Measurements from ENCODE around the gene PCGF1.

Gene PCGF1

DNA sequence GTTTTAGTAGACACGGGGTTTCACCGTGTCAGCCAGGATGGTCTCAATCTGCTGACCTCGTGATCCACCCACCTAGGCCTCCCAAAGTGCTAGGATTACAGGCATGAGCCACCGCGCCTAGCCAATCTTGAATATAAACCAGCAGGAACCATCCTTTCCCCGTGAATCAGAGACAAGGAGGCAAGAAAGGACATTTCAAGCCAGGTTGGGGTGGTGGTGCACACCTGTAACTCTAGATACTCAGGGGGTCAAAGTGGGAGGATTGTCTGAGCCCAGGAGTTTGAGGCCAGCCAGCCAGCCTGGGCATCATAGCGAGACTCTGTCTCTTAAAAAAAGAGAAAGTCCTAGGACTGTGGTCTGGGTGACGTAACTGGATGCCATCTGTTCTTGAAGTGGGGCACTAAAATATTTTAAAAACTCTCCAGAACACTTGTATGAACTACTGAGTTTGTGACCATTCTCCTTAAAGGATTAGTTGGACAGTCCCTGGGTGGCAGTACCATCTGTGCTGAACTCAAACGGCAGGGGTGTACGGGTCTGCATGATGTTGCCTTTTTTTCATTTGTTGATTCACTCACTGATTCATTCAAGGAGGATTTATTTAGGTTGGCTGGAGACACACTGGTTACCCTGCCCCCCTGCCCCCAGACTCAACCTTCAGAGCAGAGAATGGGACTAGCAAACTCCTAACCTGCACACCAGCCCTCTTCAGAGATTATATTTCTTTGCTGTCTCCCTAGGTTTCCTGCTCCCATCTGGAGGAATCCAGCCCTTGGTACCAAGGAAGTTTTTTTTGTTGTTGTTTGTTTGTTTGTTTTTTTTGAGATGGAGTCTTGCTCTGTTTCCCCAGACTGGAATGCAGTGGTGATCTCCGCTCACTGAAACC is 3.9 kb upstream of the PCGF1 start:
- no peak overlapping the region for H3K4me3 ChIP-seq (ENCODE audit: control insufficient read depth, low read depth, low read length)
- no peak for DNase-seq (ENCODE audit: low read depth)
- TF ChIP-seq, protein P1, sequence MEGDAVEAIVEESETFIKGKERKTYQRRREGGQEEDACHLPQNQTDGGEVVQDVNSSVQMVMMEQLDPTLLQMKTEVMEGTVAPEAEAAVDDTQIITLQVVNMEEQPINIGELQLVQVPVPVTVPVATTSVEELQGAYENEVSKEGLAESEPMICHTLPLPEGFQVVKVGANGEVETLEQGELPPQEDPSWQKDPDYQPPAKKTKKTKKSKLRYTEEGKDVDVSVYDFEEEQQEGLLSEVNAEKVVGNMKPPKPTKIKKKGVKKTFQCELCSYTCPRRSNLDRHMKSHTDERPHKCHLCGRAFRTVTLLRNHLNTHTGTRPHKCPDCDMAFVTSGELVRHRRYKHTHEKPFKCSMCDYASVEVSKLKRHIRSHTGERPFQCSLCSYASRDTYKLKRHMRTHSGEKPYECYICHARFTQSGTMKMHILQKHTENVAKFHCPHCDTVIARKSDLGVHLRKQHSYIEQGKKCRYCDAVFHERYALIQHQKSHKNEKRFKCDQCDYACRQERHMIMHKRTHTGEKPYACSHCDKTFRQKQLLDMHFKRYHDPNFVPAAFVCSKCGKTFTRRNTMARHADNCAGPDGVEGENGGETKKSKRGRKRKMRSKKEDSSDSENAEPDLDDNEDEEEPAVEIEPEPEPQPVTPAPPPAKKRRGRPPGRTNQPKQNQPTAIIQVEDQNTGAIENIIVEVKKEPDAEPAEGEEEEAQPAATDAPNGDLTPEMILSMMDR (IDR thresholded peaks at IDR 0.05; ENCODE audit: control insufficient read depth, insufficient read depth, low read depth, low read length, missing control alignments), result no peak

DNA sequence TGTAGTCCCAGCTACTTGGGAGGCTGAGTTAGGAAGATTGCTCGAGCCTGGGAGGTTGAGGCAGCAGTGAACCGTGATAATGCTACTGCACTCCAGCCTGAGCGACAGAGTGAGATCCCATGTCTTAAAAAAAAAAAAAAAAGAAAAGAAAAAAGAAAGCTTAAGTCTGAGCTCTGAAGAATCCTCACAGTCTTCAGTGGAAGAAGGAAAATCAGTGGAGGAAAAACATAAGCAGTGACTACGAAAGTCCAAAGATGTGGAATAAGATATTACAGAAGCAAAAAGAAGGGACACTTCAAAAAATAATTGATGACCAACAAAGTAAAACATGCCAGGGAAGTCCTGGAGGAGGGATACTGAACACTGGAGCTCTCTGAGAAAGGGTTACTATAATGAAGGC is 2.8 kb upstream of the PCGF1 start:
- TF ChIP-seq, protein P1 (IDR thresholded peaks at IDR 0.05; ENCODE audit: control insufficient read depth, insufficient read depth, low read depth, low read length, missing control alignments), result no peak
- DNase-seq (ENCODE audit: low read depth), result no peak
- H3K4me3 ChIP-seq (ENCODE audit: control insufficient read depth, low read depth, low read length), result no peak overlapping the region

DNA sequence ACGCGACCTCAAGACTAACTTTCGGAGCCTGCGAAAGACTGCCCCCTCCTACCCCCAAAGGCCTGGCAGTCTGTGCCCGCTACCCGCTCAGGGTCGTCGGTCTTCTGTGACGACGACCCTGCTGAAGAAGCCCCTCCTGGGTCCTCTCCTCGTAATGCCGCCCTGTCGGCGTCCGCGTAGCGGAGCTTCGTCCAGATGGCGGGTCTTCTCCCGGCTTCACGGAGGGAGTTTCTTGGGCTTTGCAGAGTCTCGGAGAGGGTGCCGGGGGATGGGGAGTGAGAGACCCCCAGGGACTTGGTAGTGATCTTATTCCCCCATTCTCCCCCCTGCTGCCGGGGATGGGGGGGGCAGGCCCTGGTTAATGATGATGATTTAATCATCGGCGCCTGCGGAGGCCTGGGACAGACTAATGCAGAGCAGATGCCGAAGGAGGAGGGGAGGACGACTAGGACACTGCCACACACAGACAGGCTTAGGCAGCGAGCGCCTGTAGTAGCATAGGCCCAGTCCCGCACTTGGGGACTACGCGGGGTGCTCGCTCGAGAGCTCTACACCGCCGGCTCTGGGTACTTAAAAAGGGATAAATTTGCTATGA is 528 bp upstream of the PCGF1 start:
- TF ChIP-seq, protein P1 (IDR thresholded peaks at IDR 0.05; ENCODE audit: control insufficient read depth, insufficient read depth, low read depth, low read length, missing control alignments), result no peak
- H3K4me3 ChIP-seq (ENCODE audit: control insufficient read depth, low read depth, low read length), result peak overlapping the region; percentile 84
- no peak for DNase-seq (ENCODE audit: low read depth)

DNA sequence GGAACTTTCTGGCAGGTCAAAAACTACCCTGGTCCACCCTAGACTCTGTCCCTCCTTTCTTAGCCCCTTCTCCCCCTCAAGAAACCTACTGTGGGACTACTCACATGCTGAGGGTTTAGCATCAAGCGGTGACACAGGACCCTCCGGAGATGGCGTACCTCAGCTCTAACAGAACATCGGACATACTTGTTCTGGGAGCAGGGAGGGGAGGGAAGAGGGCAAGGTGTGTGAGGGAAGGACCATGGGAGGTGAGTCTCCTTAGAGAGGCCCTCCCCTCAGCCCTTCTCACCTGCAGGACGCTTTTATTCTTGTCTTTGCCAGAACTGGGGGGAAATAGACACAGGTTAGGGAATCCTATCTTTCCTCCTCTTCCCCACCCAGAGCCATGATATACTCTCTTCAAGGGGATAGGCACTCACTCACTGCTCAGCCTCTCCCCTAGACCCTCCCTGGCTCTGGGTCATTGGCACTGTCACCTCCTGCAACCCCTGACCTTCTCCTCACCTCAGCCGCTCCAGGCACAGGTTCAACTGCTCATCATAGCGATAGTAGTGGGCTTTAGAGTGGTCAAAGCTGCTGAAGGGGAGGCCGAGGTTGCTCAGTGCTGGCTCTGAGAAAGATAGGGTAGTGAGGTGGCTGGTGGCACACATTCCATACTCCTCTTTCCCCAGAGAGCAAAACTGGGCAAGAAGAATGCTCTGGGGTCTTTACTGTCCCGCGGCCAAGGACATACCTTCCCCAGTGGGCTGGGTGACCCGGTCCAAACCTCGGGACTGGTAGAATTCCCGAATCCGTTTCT is 1.8 kb downstream of the PCGF1 start:
- peak overlapping the region; percentile 26 for H3K4me3 ChIP-seq (ENCODE audit: control insufficient read depth, low read depth, low read length)

DNA sequence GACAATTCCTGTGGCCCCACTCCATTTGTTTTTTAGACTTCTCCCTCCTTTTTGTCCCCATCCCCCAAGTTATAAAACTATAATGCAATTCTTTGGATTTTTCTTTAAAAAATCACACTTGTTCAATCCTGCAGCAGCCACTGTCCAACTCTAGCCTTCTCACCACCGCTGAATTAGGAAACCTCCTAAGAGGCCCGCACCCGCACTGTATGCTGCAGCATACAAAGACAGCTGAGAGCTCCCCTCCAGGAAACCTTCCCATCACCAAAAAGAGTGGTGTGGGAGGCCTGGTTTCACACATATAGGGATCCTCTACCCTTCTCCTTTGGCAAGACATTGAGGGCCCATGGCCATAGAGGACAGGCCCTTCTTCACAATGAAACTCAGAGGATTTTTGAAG is 2.9 kb downstream of the PCGF1 start:
- no peak for DNase-seq (ENCODE audit: low read depth)
- H3K4me3 ChIP-seq (ENCODE audit: control insufficient read depth, low read depth, low read length), result no peak overlapping the region
- TF ChIP-seq, protein P1 (IDR thresholded peaks at IDR 0.05; ENCODE audit: control insufficient read depth, insufficient read depth, low read depth, low read length, missing control alignments), result no peak

More for the DNA sequence above, 1.8 kb downstream of the PCGF1 start:
- DNase-seq (ENCODE audit: low read depth), result no peak
- TF ChIP-seq, protein P1 (IDR thresholded peaks at IDR 0.05; ENCODE audit: control insufficient read depth, insufficient read depth, low read depth, low read length, missing control alignments), result no peak

All from AG09309 (cell line).